GM12891 (cell line): ENCODE data around the gene ZNF135.

ENCODE experiments used
- POLR2A ChIP-seq: IDR thresholded peaks from 2 replicates; pipeline ENCODE4 v1.6.1; 2011; ENCODE audit warnings: low read depth, low read length, control low read depth
- POLR2AphosphoS5 ChIP-seq: IDR thresholded peaks from 2 replicates; pipeline ENCODE4 v1.6.1; 2011; ENCODE audit warnings: low read depth, low read length, control low read depth
- TAF1 ChIP-seq: IDR thresholded peaks from 2 replicates; pipeline ENCODE4 v1.6.1; 2011; ENCODE audit warnings: low read depth, low read length, control low read depth

DNA sequence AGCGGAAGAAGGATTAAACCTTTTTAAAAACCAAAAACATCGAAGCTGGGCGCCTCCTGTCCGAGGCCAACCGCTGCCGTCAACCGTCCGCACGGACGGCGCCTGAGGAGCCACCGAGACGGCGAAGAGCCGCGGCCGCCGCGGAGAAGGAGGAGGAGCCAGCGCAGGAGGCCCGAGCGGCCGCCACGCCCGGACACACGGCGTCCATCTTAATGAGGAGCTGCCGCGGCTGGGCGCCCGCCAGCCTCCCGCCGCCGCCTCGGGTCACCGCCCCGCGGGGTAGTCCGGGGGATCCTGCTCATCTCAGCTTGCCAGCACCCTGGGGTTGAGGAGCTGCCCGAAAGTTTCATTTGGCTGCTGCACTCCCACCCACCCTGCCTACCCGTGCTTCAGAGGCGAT, 14.7 kb upstream of the ZNF135 start:
- no peak for TF ChIP-seq POLR2A
- no peak for TF ChIP-seq TAF1
- TF ChIP-seq POLR2AphosphoS5, result no peak
